ENCODE results near the gene DUSP2.
A peak's percentile ranks its signal among the peaks of the same experiment; 100 is the strongest.

DNA sequence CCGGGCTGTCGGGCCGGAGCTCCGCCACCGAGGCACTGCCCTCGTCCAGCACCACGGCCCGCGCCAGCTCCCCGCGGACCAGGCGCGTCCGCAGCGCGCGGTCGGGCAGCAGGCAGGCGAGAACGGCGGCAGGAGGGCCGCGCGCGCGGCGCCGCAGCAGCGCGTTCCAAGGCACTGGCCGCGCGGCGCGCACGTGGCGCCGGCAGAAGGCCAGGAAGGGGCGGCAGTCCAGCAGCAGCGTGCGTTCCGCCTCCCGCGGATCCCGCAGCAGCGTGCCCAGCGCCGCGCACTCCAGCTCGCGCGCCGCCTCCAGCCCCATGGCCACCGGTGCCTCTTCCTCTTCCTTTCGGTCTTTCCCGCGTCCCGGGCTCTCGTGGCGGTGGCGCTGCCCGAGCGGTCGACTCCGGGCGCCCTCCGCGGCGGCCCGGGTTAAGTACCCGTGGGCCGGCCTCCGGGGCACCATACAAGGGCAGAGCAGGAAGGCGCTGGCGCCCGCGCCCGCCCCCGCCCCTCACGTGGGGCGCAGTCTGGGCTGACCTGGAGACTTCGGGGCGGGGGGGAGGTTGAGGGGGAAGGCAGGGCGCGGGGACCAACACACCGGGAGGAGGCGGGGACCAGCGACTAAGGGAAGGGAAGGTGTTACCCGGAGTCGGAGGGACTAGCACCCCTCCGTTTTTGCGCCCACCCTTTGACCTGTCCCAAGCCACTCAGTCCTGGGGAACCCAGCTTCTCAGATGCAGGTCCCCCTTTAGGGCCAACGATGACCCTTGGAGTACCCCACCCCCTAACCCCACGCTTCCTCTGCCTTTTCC is at the start of gene DUSP2:
- TF ChIP-seq, protein P1, sequence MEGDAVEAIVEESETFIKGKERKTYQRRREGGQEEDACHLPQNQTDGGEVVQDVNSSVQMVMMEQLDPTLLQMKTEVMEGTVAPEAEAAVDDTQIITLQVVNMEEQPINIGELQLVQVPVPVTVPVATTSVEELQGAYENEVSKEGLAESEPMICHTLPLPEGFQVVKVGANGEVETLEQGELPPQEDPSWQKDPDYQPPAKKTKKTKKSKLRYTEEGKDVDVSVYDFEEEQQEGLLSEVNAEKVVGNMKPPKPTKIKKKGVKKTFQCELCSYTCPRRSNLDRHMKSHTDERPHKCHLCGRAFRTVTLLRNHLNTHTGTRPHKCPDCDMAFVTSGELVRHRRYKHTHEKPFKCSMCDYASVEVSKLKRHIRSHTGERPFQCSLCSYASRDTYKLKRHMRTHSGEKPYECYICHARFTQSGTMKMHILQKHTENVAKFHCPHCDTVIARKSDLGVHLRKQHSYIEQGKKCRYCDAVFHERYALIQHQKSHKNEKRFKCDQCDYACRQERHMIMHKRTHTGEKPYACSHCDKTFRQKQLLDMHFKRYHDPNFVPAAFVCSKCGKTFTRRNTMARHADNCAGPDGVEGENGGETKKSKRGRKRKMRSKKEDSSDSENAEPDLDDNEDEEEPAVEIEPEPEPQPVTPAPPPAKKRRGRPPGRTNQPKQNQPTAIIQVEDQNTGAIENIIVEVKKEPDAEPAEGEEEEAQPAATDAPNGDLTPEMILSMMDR (IDR thresholded peaks at IDR 0.05), result no peak
- TF ChIP-seq POLR2AphosphoS5 (IDR thresholded peaks at IDR 0.05; ENCODE audit: low read depth, low read length) (peak; percentile 62), SIN3A (IDR thresholded peaks at IDR 0.05; ENCODE audit: borderline replicate concordance, insufficient read depth, low read depth, low read length) (no peak; the same call in 1 of the 2 replicates), TCF7L2 (IDR thresholded peaks at IDR 0.05; ENCODE audit: low read depth, low read length) (no peak)

Measured in Panc1 (cell line).